Measurements from ENCODE around the gene CAMTA1. TPM values are rescaled to one million over a fixed set of nuclear protein-coding genes. Genes with fewer than 3 reads are reported as not detected.

The CAMTA1 gene
- total and polyA plus RNA-seq, 4 donors = 18.0 to 93.5 (median 35.8) TPM

- no peak for DNase-seq (ENCODE audit: low spot score)
- no peak for TF ChIP-seq HNF4G (IDR thresholded peaks at IDR 0.05)
- no peak for TF ChIP-seq REST (IDR thresholded peaks at IDR 0.05)
- TF ChIP-seq TAF1 (conservative IDR thresholded peaks at IDR 0.05) = no peak
- no peak for TF ChIP-seq FOXA1 (IDR thresholded peaks at IDR 0.05)
- no peak for TF ChIP-seq GABPA (IDR thresholded peaks at IDR 0.05 in 1 of 2, conservative IDR thresholded peaks at IDR 0.05 in 1 of 2)
- no peak for TF ChIP-seq RXRA (IDR thresholded peaks at IDR 0.05)
- TF ChIP-seq, protein P1, sequence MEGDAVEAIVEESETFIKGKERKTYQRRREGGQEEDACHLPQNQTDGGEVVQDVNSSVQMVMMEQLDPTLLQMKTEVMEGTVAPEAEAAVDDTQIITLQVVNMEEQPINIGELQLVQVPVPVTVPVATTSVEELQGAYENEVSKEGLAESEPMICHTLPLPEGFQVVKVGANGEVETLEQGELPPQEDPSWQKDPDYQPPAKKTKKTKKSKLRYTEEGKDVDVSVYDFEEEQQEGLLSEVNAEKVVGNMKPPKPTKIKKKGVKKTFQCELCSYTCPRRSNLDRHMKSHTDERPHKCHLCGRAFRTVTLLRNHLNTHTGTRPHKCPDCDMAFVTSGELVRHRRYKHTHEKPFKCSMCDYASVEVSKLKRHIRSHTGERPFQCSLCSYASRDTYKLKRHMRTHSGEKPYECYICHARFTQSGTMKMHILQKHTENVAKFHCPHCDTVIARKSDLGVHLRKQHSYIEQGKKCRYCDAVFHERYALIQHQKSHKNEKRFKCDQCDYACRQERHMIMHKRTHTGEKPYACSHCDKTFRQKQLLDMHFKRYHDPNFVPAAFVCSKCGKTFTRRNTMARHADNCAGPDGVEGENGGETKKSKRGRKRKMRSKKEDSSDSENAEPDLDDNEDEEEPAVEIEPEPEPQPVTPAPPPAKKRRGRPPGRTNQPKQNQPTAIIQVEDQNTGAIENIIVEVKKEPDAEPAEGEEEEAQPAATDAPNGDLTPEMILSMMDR (IDR thresholded peaks at IDR 0.05; ENCODE audit: low read depth, low read length, missing input control) = no peak
- no peak for TF ChIP-seq FOXA2 (IDR thresholded peaks at IDR 0.05)
- TF ChIP-seq EGR1 (IDR thresholded peaks at IDR 0.05; ENCODE audit: low read depth in 2 of 2) = no peak
- no peak for TF ChIP-seq YY1 (IDR thresholded peaks at IDR 0.05)
- TF ChIP-seq NR2F2 (IDR thresholded peaks at IDR 0.05) = no peak
- TF ChIP-seq, protein P2, sequence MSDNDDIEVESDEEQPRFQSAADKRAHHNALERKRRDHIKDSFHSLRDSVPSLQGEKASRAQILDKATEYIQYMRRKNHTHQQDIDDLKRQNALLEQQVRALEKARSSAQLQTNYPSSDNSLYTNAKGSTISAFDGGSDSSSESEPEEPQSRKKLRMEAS (IDR thresholded peaks at IDR 0.05) = no peak
- TF ChIP-seq HNF4A (conservative IDR thresholded peaks at IDR 0.05) = no peak
- Histone ChIP-seq H3K36me3 (ENCODE audit: control insufficient read depth in 4 of 4, insufficient read depth in 3 of 4, low read depth in 1 of 4, low read length in 3 of 4) (no peaks in the 10 kb centered on the region), H3K27me3 (ENCODE audit: control insufficient read depth in 4 of 4, insufficient read depth in 4 of 4, low read length in 3 of 4) (no peaks in the 10 kb centered on the region), H3K9ac (ENCODE audit: low read depth in 1 of 2, low read length in 2 of 2) (no peak overlapping the region), H3K27ac (ENCODE audit: low read depth in 1 of 2, low read length in 2 of 2) (no peak overlapping the region), H3K4me1 (ENCODE audit: control insufficient read depth in 4 of 4, insufficient read depth in 4 of 4, low read length in 3 of 4) (no peaks in the 10 kb centered on the region), H3K4me3 (ENCODE audit: low read depth in 1 of 3, low read length in 3 of 3) (no peak overlapping the region), H3K9me3 (ENCODE audit: control insufficient read depth in 4 of 4, low read length in 3 of 4) (no peaks in the 10 kb centered on the region)
- 87% methylated on average over 13 of the region's 13 CpGs for WGBS
Observed at GRCh38 chr1:7489586-7489985, 704.3 kb downstream of the CAMTA1 start.

DNA sequence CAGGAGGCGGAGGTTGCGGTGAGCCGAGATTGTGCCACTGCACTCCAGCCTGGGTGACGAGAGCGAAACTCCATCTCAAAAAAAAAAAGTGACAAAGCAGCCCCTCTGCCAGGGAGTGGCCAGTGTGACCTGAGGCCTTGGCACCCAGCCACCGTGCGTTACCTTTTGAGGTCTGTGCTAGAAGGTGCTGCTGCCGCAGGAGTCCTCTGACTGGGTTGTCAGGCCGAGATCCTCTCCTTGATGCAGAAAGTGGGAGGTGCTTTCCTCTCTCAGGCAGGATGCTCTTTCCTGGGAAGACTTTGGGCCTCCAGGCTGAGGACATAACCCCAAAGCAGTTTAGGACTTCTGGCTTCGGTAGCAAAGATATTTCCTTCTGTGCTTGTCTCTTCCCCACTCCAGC, 705.3 kb downstream of the CAMTA1 start:
- H3K9ac ChIP-seq (ENCODE audit: low read depth in 1 of 2, low read length in 2 of 2) = no peak overlapping the region
- no peaks in the 10 kb centered on the region for H3K27me3 ChIP-seq (ENCODE audit: control insufficient read depth in 4 of 4, insufficient read depth in 4 of 4, low read length in 3 of 4)
- H3K4me1 ChIP-seq (ENCODE audit: control insufficient read depth in 4 of 4, insufficient read depth in 4 of 4, low read length in 3 of 4) = no peaks in the 10 kb centered on the region
- 83% methylated on average over 10 of the region's 10 CpGs for WGBS
- no peak overlapping the region for H3K4me3 ChIP-seq (ENCODE audit: low read depth in 1 of 3, low read length in 3 of 3)
- H3K36me3 ChIP-seq (ENCODE audit: control insufficient read depth in 4 of 4, insufficient read depth in 3 of 4, low read depth in 1 of 4, low read length in 3 of 4) = no peaks in the 10 kb centered on the region
- DNase-seq (ENCODE audit: low spot score) = no peak
- no peak for TF ChIP-seq HNF4A (conservative IDR thresholded peaks at IDR 0.05)
- no peak for TF ChIP-seq REST (IDR thresholded peaks at IDR 0.05)
- TF ChIP-seq NR2F2 (IDR thresholded peaks at IDR 0.05) = no peak
- TF ChIP-seq, protein P3, sequence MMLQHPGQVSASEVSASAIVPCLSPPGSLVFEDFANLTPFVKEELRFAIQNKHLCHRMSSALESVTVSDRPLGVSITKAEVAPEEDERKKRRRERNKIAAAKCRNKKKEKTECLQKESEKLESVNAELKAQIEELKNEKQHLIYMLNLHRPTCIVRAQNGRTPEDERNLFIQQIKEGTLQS (IDR thresholded peaks at IDR 0.05) = no peak
- no peak for TF ChIP-seq HNF4G (IDR thresholded peaks at IDR 0.05)
- no peak for TF ChIP-seq RXRA (IDR thresholded peaks at IDR 0.05)
- TF ChIP-seq, protein P4, sequence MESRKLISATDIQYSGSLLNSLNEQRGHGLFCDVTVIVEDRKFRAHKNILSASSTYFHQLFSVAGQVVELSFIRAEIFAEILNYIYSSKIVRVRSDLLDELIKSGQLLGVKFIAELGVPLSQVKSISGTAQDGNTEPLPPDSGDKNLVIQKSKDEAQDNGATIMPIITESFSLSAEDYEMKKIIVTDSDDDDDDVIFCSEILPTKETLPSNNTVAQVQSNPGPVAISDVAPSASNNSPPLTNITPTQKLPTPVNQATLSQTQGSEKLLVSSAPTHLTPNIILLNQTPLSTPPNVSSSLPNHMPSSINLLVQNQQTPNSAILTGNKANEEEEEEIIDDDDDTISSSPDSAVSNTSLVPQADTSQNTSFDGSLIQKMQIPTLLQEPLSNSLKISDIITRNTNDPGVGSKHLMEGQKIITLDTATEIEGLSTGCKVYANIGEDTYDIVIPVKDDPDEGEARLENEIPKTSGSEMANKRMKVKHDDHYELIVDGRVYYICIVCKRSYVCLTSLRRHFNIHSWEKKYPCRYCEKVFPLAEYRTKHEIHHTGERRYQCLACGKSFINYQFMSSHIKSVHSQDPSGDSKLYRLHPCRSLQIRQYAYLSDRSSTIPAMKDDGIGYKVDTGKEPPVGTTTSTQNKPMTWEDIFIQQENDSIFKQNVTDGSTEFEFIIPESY (IDR thresholded peaks at IDR 0.05) = no peak
- no peak for TF ChIP-seq GABPA (IDR thresholded peaks at IDR 0.05 in 1 of 2, conservative IDR thresholded peaks at IDR 0.05 in 1 of 2)
- no peak for TF ChIP-seq FOXA2 (IDR thresholded peaks at IDR 0.05)
- TF ChIP-seq, protein P1 (IDR thresholded peaks at IDR 0.05; ENCODE audit: low read depth, low read length, missing input control) = no peak
- TF ChIP-seq YY1 (IDR thresholded peaks at IDR 0.05) = no peak
- TF ChIP-seq, protein P2 (IDR thresholded peaks at IDR 0.05) = no peak
- TF ChIP-seq RAD21 (IDR thresholded peaks at IDR 0.05) = no peak
- no peak for TF ChIP-seq SP1 (IDR thresholded peaks at IDR 0.05)
- peak overlapping the region; percentile 66 to 80 for H3K27ac ChIP-seq (ENCODE audit: low read depth in 1 of 2, low read length in 2 of 2)
- H3K9me3 ChIP-seq (ENCODE audit: control insufficient read depth in 4 of 4, low read length in 3 of 4) = no peaks in the 10 kb centered on the region

Measured in liver (tissue), 9 donors.